ENCODE results near the gene NFATC2.

NFATC2 gene

DNA sequence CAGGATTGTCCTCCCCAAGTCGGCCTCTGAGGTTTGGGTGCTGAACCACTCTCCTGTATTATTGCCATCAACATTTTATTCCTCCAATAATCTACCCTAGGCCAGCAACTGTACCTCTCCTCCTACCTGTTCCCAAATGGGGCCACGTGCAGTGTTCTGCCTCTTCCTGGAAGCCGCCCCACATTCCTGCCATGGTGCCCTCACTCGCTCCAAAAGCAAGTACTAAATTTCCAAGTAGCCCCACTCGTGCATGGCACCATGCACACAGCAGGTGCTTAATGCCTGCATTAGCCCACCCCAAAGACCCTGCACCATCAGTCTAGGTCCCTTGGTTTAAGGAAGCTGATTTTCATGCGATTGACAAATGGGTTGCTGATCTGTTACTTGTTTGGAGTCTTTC, 147.8 kb downstream of the NFATC2 start:
- CTCF ChIA-PET: interaction anchor here (1.0 kb wide), 1 partner anchor 8 kb away, joined by 3 read pairs; no protein-coding TSS in a partner anchor
- POLR2A ChIA-PET: no interaction called here
- no peak for DNase-seq (ENCODE audit: extremely low spot score)
- TF ChIP-seq BHLHE40 (IDR thresholded peaks at IDR 0.05; ENCODE audit: borderline replicate concordance) (no peak), CTBP1 (IDR thresholded peaks at IDR 0.05; ENCODE audit: borderline replicate concordance) (no peak), HDGF (IDR thresholded peaks at IDR 0.05; ENCODE audit: borderline replicate concordance) (no peak), SP1 (IDR thresholded peaks at IDR 0.05) (no peak), L3MBTL2 (conservative IDR thresholded peaks at IDR 0.05) (no peak), FOXK2 (IDR thresholded peaks at IDR 0.05) (no peak), LEF1 (IDR thresholded peaks at IDR 0.05; ENCODE audit: borderline replicate concordance) (no peak), NFRKB (IDR thresholded peaks at IDR 0.05) (no peak), FOXM1 (IDR thresholded peaks at IDR 0.05; ENCODE audit: borderline replicate concordance) (no peak)
- TF ChIP-seq, protein P1, sequence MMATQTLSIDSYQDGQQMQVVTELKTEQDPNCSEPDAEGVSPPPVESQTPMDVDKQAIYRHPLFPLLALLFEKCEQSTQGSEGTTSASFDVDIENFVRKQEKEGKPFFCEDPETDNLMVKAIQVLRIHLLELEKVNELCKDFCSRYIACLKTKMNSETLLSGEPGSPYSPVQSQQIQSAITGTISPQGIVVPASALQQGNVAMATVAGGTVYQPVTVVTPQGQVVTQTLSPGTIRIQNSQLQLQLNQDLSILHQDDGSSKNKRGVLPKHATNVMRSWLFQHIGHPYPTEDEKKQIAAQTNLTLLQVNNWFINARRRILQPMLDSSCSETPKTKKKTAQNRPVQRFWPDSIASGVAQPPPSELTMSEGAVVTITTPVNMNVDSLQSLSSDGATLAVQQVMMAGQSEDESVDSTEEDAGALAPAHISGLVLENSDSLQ (IDR thresholded peaks at IDR 0.05): no peak

DNA sequence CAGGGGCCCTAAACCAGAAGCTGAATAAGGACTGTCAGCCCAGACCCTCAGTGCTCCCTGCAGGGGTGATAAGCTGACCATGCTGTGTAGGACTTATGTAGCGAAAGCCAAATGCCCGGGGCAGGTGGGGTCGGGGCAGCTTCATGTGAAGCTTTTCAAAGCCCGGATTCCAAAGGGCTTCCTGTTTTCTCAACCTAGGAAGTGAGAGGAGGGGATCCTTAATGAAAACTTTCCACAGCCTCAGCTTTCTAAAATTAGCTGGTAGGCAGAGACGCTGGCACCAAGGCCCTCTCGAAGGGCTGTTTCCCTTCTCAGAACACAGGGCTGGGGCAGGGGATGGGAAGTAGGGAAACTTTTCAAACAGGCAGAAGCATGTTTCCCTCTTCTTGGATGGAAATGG, 148.9 kb downstream of the NFATC2 start:
- CTCF ChIA-PET: interaction anchor here (0.6 kb wide), 1 partner anchor 248 kb away, joined by 4 read pairs; no protein-coding TSS in a partner anchor
- no peak for DNase-seq (ENCODE audit: extremely low spot score)
- POLR2A ChIA-PET: no interaction called here
- no peak for TF ChIP-seq HDGF (IDR thresholded peaks at IDR 0.05; ENCODE audit: borderline replicate concordance)
- TF ChIP-seq NFRKB (IDR thresholded peaks at IDR 0.05): no peak
- no peak for TF ChIP-seq L3MBTL2 (conservative IDR thresholded peaks at IDR 0.05)
- TF ChIP-seq, protein P1 (IDR thresholded peaks at IDR 0.05): no peak
- no peak for TF ChIP-seq TARDBP (IDR thresholded peaks at IDR 0.05)
- TF ChIP-seq ZNF384 (IDR thresholded peaks at IDR 0.05): no peak
- no peak for TF ChIP-seq FOXM1 (IDR thresholded peaks at IDR 0.05; ENCODE audit: borderline replicate concordance)
- no peak for TF ChIP-seq ARNT (IDR thresholded peaks at IDR 0.05)

DNA sequence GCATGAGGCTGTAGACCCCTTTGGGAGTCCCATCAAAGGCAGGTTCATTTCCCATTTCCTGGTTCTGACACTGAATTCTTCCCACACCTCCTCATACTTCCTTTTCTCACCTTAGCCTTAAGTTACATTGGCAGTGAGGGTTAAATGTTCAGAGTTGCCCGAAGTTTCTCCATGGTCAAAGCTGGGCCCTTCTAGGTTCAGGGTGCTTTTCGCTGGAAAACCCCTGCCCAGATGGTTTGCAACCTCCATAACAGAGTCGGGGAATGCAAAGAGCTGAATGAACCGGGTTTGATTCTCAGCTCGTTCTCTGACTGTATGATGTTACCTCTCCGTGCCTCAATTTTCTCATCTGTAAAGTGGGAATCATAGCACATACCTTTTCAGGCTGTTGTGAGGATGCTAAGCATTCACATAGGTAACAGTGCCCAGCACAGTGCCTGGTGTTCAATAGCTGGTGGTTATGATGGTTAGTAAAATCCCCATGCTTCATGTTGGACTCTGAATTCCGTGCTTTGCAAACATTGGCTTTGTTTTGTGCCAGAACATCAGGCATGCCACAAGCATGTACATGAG, 149.8 kb downstream of the NFATC2 start:
- no peak for DNase-seq (ENCODE audit: extremely low spot score)
- ChIA-PET CTCF (no interaction called here), POLR2A (no interaction called here)
- TF ChIP-seq ZNF384 (IDR thresholded peaks at IDR 0.05) (no peak), ARNT (IDR thresholded peaks at IDR 0.05) (no peak), BHLHE40 (IDR thresholded peaks at IDR 0.05; ENCODE audit: borderline replicate concordance) (no peak), SP1 (IDR thresholded peaks at IDR 0.05) (no peak), L3MBTL2 (conservative IDR thresholded peaks at IDR 0.05) (no peak), TARDBP (IDR thresholded peaks at IDR 0.05) (no peak), LEF1 (IDR thresholded peaks at IDR 0.05; ENCODE audit: borderline replicate concordance) (no peak), NFRKB (IDR thresholded peaks at IDR 0.05) (no peak), FOXK2 (IDR thresholded peaks at IDR 0.05) (no peak), FOXA1 (IDR thresholded peaks at IDR 0.05) (no peak), ELF4 (IDR thresholded peaks at IDR 0.05) (no peak), CTBP1 (IDR thresholded peaks at IDR 0.05; ENCODE audit: borderline replicate concordance) (no peak), FOXM1 (IDR thresholded peaks at IDR 0.05; ENCODE audit: borderline replicate concordance) (no peak)

DNA sequence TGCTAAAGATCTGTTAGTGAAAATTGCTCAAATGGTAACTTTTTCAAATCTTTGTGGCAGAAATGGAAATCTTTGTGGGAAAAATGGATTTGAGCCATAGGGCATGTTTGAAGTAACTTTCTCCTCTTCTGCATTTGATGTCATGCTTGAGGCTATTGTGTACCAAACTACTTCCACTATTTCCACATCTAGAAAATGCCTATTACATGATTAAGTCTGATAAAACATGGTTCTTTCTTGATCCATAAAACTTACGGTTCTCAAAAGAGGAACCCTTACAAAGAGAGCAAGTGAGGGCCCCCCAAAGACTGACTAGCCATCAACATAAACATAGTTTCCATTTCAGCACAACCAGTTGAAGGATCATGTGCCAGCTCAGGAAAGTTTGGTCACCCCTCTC, 150.6 kb downstream of the NFATC2 start:
- TF ChIP-seq FOXK2 (IDR thresholded peaks at IDR 0.05) (no peak), LEF1 (IDR thresholded peaks at IDR 0.05; ENCODE audit: borderline replicate concordance) (no peak), ELF4 (IDR thresholded peaks at IDR 0.05) (no peak), FOXM1 (IDR thresholded peaks at IDR 0.05; ENCODE audit: borderline replicate concordance) (no peak), NFRKB (IDR thresholded peaks at IDR 0.05) (no peak), FOXA1 (IDR thresholded peaks at IDR 0.05) (no peak), ARNT (IDR thresholded peaks at IDR 0.05) (no peak), HDGF (IDR thresholded peaks at IDR 0.05; ENCODE audit: borderline replicate concordance) (no peak), SP1 (IDR thresholded peaks at IDR 0.05) (no peak), ZNF384 (IDR thresholded peaks at IDR 0.05) (no peak), SUZ12 (IDR thresholded peaks at IDR 0.05) (no peak), BHLHE40 (IDR thresholded peaks at IDR 0.05; ENCODE audit: borderline replicate concordance) (no peak), CTBP1 (IDR thresholded peaks at IDR 0.05; ENCODE audit: borderline replicate concordance) (no peak), TARDBP (IDR thresholded peaks at IDR 0.05) (no peak), L3MBTL2 (conservative IDR thresholded peaks at IDR 0.05) (no peak)
- TF ChIP-seq, protein P1 (IDR thresholded peaks at IDR 0.05): no peak
- ChIA-PET POLR2A (no interaction called here), CTCF (no interaction called here)
- DNase-seq (ENCODE audit: extremely low spot score): no peak

DNA sequence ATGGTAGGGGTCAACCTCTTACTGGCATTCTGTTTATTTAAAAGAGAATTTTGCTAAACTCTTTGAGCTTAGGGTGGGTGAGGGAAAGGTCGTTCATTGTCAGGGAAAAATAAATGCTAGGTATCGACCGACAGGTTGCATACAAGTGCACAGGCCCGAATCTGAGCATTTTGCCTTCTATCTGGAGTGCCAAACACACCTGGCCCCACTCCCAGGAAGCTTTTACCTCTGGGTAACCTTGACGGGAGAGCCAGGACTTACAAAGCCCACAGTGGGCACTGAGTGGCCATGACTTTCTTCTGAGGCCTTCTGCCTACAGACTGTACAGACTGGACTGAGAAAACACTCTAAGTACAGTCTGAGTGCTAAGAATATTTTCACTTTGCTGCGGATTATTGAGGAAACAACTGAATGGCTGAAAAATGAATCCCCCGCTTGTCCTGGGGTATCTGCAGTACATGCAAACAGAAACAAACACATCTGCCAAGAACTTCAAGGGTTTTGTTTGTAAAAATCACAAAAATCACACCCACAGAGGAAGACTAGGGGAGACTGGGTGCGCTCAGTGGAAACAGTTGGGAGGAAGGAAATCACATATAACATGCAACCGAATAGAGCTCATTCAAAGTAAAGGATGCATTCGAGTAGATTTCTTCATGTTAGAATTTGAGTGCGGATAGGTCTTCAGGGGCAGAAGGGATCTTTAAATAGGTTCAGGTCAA, 152.8 kb downstream of the NFATC2 start:
- CTCF ChIA-PET: interaction anchor here (1.0 to 1.2 kb wide), 3 partner anchors 17 to 402 kb away, joined by 3 to 5 read pairs (median 3); no protein-coding TSS in a partner anchor
- POLR2A ChIA-PET: no interaction called here
- DNase-seq (ENCODE audit: extremely low spot score): no peak
- TF ChIP-seq BHLHE40 (IDR thresholded peaks at IDR 0.05; ENCODE audit: borderline replicate concordance): no peak
- TF ChIP-seq ZNF384 (IDR thresholded peaks at IDR 0.05): no peak
- no peak for TF ChIP-seq ARNT (IDR thresholded peaks at IDR 0.05)
- no peak for TF ChIP-seq LEF1 (IDR thresholded peaks at IDR 0.05; ENCODE audit: borderline replicate concordance)
- no peak for TF ChIP-seq FOXM1 (IDR thresholded peaks at IDR 0.05; ENCODE audit: borderline replicate concordance)
- no peak for TF ChIP-seq TARDBP (IDR thresholded peaks at IDR 0.05)
